H1 (cell line): ENCODE data around the gene UQCRQ. TPM values are rescaled to one million over a fixed set of nuclear protein-coding genes. Genes with fewer than 3 reads are reported as not detected.

Source experiments
- USF2 ChIP-seq: IDR thresholded peaks from 2 replicates; pipeline ENCODE4 v1.6.1; 2011; ENCODE audit warnings: low read length, improper control_type of control experiment
- polyA plus RNA-seq, 7 experiments: library from polyadenylated mRNA; depleted of rRNA in 3 of 7; stranded (reverse) in 5 of 7; unstranded in 2 of 7; fragments of >200 nt in 5 of 7; fragments of 200-250 nt in 2 of 7; gene quantifications; 1 replicate in 5 of 7; 2 replicates in 1 of 7; 4 replicates in 1 of 7; pipeline versions ENCODE4 v1.2.1 to v1.2.3, GENCODE V29; 2011 to 2013; ENCODE audit warnings: missing spikeins in 2 of 7, mixed read lengths in 2 of 7
- total RNA-seq: library from RNA; stranded (reverse); fragmentation: NEBNext Ultra II Directional; extraction: Animal tissue kit (Norgen Biotek cat#: 25700); gene quantifications from 2 replicates; pipeline ENCODE4 v1.2.1, GENCODE V29; 2021

UQCRQ gene
- total and polyA plus RNA-seq, 2 of the 8 experiments (the other 6 are each of a cell fraction or from before 2014, with no cell fraction given): 177 to 293 TPM

- no peak for TF ChIP-seq USF2
Measured at GRCh38 chr5:132887283-132887682, 20.8 kb downstream of the UQCRQ start (continued).
